ENCODE measurements around the gene EXTL2.

- TF ChIP-seq CTCF (IDR thresholded peaks at IDR 0.05; ENCODE audit: low read length) (no peak), EZH2phosphoT487 (IDR thresholded peaks at IDR 0.05; ENCODE audit: low read length) (no peak), EZH2 (optimal IDR thresholded peaks at IDR 0.05; ENCODE audit: low read depth, low read length) (no peak)
Observed at GRCh38 chr1:100896481-100896982, 1.9 kb upstream of the EXTL2 start.
